Measurements from ENCODE around the gene ARHGEF28. TPM values are rescaled to one million over a fixed set of nuclear protein-coding genes. Genes with fewer than 3 reads are reported as not detected.

The ARHGEF28 gene
- total RNA-seq, 6 experiments from 2014 or later: 7.5 to 13.6 (median 8.5) TPM

GRCh38 chr5:73945505-73945904, 319.5 kb downstream of the ARHGEF28 start:
- H3K27ac Mint-ChIP-seq: no peak overlapping the region

GRCh38 chr5:73946278-73946677, 320.3 kb downstream of the ARHGEF28 start:
- Mint-ChIP-seq H3K9me3 (peaks cover 8% of the 10 kb centered on the region; the same call in 1 of the 2 replicates), H3K27me3 (ENCODE audit: insufficient read depth) (peaks cover 4% of the 10 kb centered on the region; the same call in 1 of the 2 replicates), H3K4me1 (ENCODE audit: low read depth) (peaks cover 35% of the 10 kb centered on the region), H3K36me3 (ENCODE audit: low read depth) (peaks cover 24% of the 10 kb centered on the region), H3K4me3 (no peak overlapping the region), H3K27ac (no peak overlapping the region)
- TF ChIP-seq, protein P1, sequence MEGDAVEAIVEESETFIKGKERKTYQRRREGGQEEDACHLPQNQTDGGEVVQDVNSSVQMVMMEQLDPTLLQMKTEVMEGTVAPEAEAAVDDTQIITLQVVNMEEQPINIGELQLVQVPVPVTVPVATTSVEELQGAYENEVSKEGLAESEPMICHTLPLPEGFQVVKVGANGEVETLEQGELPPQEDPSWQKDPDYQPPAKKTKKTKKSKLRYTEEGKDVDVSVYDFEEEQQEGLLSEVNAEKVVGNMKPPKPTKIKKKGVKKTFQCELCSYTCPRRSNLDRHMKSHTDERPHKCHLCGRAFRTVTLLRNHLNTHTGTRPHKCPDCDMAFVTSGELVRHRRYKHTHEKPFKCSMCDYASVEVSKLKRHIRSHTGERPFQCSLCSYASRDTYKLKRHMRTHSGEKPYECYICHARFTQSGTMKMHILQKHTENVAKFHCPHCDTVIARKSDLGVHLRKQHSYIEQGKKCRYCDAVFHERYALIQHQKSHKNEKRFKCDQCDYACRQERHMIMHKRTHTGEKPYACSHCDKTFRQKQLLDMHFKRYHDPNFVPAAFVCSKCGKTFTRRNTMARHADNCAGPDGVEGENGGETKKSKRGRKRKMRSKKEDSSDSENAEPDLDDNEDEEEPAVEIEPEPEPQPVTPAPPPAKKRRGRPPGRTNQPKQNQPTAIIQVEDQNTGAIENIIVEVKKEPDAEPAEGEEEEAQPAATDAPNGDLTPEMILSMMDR (IDR thresholded peaks at IDR 0.05): no peak
- DNase-seq: no peak

More at GRCh38 chr5:73945505-73945904, 319.5 kb downstream of the ARHGEF28 start:
- no peak for DNase-seq
- H3K36me3 Mint-ChIP-seq (ENCODE audit: low read depth): peaks cover 24% of the 10 kb centered on the region
- H3K9me3 Mint-ChIP-seq: peaks cover 8% of the 10 kb centered on the region; the same call in 1 of the 2 replicates
- H3K4me3 Mint-ChIP-seq: no peak overlapping the region
- H3K27me3 Mint-ChIP-seq (ENCODE audit: insufficient read depth): peaks cover 4% of the 10 kb centered on the region; the same call in 1 of the 2 replicates
- H3K4me1 Mint-ChIP-seq (ENCODE audit: low read depth): peaks cover 33% of the 10 kb centered on the region
- TF ChIP-seq, protein P1 (IDR thresholded peaks at IDR 0.05): peak; percentile 62

GRCh38 chr5:73946919-73947602, 321.1 kb downstream of the ARHGEF28 start:
- TF ChIP-seq, protein P1 (IDR thresholded peaks at IDR 0.05): no peak
- H3K9me3 Mint-ChIP-seq: peaks cover 8% of the 10 kb centered on the region; the same call in 1 of the 2 replicates
- no peak overlapping the region for H3K4me3 Mint-ChIP-seq
- H3K36me3 Mint-ChIP-seq (ENCODE audit: low read depth): peaks cover 17% of the 10 kb centered on the region
- H3K4me1 Mint-ChIP-seq (ENCODE audit: low read depth): peaks cover 35% of the 10 kb centered on the region
- no peak overlapping the region for H3K27ac Mint-ChIP-seq
- H3K27me3 Mint-ChIP-seq (ENCODE audit: insufficient read depth): peaks cover 4% of the 10 kb centered on the region; the same call in 1 of the 2 replicates
- no peak for DNase-seq

GRCh38 chr5:73947906-73948640, 322.1 kb downstream of the ARHGEF28 start:
- peaks cover 35% of the 10 kb centered on the region for H3K4me1 Mint-ChIP-seq (ENCODE audit: low read depth)
- TF ChIP-seq, protein P1 (IDR thresholded peaks at IDR 0.05): no peak
- H3K36me3 Mint-ChIP-seq (ENCODE audit: low read depth): peaks cover 7% of the 10 kb centered on the region
- peak overlapping the region; percentile 2; the same call in 1 of the 2 replicates for H3K27ac Mint-ChIP-seq
- H3K27me3 Mint-ChIP-seq (ENCODE audit: insufficient read depth): peaks cover 5% of the 10 kb centered on the region
- peak overlapping the region; percentile 4; the same call in 1 of the 2 replicates for H3K4me3 Mint-ChIP-seq
- DNase-seq: peak; percentile 3
- peaks cover 4% of the 10 kb centered on the region; the same call in 1 of the 2 replicates for H3K9me3 Mint-ChIP-seq

DNA sequence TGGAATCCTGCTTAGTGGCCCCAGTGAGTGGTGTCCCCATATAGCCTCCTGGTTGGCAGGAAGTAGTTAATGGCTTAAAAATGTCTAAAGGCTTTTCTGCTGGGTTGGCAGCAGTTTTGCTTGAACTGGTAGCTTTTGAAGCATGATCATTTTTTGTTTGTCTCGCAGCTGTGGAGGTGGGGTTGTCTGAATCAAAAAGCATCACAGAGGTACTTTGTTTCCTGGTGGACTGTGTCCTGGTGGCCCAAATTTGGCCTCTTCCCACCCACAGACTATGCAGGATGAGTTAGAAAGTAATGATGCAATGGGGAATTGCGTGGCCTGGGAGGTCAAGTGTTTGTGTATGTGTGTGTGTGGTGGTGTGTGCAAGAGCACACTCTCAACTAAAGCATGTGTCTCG, 322.7 kb downstream of the ARHGEF28 start:
- Mint-ChIP-seq H3K9me3 (peaks cover 4% of the 10 kb centered on the region; the same call in 1 of the 2 replicates), H3K27ac (no peak overlapping the region; the same call in 1 of the 2 replicates), H3K4me3 (no peak overlapping the region; the same call in 1 of the 2 replicates), H3K27me3 (ENCODE audit: insufficient read depth) (peaks cover 7% of the 10 kb centered on the region), H3K36me3 (ENCODE audit: low read depth) (peaks cover 6% of the 10 kb centered on the region), H3K4me1 (ENCODE audit: low read depth) (peaks cover 35% of the 10 kb centered on the region)
- DNase-seq: peak; percentile 11
- TF ChIP-seq, protein P1 (IDR thresholded peaks at IDR 0.05): no peak
